ENCODE results near the gene MTRF1.

Gene MTRF1

DNA sequence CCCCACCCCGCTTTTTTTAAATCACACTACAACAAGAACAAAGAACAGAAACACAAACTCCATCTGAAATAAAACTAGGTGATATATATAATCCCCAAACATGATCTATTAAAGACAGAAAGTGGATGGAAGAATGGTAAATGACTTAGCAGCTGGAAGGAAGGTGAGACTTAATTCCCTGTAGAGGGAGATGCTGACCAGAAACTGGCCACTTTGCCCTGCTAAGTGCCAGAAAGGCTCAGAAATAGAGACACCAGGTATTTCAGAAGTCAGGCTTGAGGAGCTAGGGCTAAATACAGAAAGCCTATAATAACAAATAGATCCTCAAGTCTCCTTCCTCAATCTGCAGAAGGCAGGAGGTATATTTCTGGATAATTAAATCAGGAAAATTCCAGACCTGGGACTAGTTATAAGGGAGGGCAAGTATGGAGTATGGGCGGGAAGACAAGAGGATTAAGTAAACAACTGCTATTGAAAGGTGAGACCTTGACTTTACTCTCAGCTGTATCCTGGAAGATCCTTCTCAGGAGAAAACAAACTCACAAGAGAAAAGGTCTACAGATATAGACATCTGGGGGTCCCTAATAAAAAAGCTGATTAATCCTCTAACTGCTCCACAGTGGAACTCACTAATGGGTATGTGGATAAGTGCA, 32.2 kb downstream of the MTRF1 start:
- in situ Hi-C loops (cut with MboI; ENCODE audit: low sequenced_read_pairs), result no loop called here

DNA sequence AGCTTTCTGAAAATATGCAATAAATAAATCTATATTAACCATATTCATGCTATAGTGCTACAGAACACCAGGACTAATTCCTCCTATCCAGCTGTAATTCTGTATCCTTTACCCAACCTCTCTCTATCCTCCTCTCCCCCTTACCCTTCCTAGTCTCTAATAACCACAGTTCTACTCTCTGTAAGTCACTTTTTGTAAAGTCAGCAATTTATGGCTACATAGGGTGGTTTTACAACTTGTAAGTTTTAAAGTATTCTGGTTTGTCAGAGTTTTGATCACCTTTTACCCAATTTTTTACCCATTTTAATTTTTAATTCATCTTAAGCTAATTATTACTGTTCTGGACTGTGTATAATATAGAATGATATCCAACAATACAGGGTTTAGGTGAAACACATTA, 34.0 kb downstream of the MTRF1 start:
- in situ Hi-C loops (cut with MboI; ENCODE audit: low sequenced_read_pairs), result loop anchor here (10.0 kb wide), 1 partner anchor 145 kb away; no protein-coding TSS in a partner anchor

GRCh38 chr13:41224113-41225110, 39.0 kb downstream of the MTRF1 start:
- in situ Hi-C loops (cut with MboI; ENCODE audit: low sequenced_read_pairs), result loop anchor here (10.0 kb wide), 1 partner anchor 140 kb away; no protein-coding TSS in a partner anchor

GRCh38 chr13:41222259-41222852, 41.0 kb downstream of the MTRF1 start:
- in situ Hi-C loops (cut with MboI; ENCODE audit: low sequenced_read_pairs), result loop anchor here (10.0 kb wide), 1 partner anchor 138 kb away; no protein-coding TSS in a partner anchor

GRCh38 chr13:41220401-41220800, 43.0 kb downstream of the MTRF1 start:
- in situ Hi-C loops (cut with MboI; ENCODE audit: low sequenced_read_pairs), result loop anchor here (10.0 kb wide), 1 partner anchor 136 kb away; no protein-coding TSS in a partner anchor

DNA sequence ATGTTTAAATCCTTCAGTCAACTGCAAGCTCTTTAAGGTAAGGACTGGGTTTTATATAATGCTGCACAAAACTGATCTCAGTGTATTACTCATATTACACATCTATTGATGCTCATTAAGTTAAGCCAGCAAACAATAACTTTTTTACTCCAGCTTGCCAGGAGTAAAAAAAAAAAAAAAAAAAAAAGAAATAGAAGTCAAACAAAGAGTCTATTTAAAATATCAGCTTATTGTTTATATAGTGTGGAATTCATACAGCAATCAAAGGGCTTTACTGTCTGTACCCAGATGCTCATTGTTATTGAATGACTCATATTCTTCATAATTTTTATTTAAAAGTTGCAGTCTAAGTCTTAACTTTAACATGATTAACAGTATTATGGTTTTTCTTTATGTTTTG, 47.2 kb downstream of the MTRF1 start:
- in situ Hi-C loops (cut with MboI; ENCODE audit: low sequenced_read_pairs), result no loop called here

GRCh38 chr13:41213919-41214318, 49.5 kb downstream of the MTRF1 start:
- in situ Hi-C loops (cut with MboI; ENCODE audit: low sequenced_read_pairs), result no loop called here

DNA sequence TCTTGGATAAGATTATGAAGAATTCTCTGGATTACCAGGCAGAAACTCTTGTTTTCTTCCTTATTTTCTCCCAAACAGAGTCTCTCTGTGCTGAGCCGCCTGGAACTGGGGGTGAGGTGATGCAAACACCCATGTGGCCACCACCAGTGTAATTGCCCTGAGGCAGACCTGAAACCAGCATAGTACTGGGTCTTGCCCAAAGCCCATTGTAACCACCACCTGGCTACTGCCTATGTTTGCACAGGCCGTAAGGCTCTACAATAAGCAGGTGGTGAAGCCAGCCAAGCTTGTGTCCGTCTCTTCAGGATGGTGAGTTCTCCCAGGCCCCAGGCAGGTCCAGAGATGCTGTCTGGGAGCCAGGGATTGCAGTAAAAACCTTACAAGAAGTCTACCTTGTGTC, 50.1 kb downstream of the MTRF1 start:
- in situ Hi-C loops (cut with MboI; ENCODE audit: low sequenced_read_pairs), result no loop called here

- in situ Hi-C loops (cut with MboI; ENCODE audit: low sequenced_read_pairs), result no loop called here
Observed at GRCh38 chr13:41212881-41213280, 50.5 kb downstream of the MTRF1 start.

DNA sequence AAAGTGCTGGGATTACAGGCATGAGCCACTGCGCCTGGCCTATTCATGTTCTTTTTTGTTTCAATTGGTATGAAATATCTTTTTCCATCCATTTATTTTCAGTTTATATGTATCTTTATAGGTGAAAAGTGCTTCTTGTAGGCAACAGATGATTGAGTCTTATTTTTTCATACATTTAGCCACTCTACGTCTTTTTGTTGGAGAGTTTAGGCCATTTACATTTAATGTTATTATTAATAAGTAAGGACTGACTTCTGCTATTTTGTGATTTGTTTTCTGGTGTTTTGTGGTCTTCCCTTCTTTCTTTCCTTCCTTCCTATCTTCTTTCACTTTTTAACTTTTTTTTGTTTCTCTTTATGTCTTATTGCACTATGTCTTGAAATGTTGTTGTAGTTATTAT, 52.3 kb downstream of the MTRF1 start:
- in situ Hi-C loops (cut with MboI; ENCODE audit: low sequenced_read_pairs), result no loop called here

- in situ Hi-C loops (cut with MboI; ENCODE audit: low sequenced_read_pairs), result no loop called here
Observed at GRCh38 chr13:41206467-41206866, 56.9 kb downstream of the MTRF1 start.

- in situ Hi-C loops (cut with MboI; ENCODE audit: low sequenced_read_pairs), result no loop called here
Observed at GRCh38 chr13:41203810-41204209, 59.6 kb downstream of the MTRF1 start.

DNA sequence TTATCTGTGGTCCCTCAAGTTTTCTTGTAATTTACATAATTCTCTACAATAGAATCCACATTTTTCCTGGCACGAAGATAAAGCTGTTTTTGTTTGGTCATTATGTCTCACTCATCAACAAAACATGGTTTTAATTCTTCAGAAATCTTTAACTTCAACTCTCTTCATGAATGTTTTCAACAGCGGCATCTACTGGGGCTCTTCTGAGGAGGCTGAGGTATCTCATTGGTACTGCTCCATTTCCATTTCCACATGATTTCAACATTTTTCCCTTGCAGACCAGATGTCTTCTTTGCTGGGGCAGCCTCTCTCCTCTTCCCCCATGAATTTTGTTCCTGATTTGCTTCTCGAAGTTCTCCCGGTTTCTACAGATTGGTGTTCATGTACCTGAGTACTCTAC, 63.2 kb downstream of the MTRF1 start:
- in situ Hi-C loops (cut with MboI; ENCODE audit: low sequenced_read_pairs), result no loop called here

DNA sequence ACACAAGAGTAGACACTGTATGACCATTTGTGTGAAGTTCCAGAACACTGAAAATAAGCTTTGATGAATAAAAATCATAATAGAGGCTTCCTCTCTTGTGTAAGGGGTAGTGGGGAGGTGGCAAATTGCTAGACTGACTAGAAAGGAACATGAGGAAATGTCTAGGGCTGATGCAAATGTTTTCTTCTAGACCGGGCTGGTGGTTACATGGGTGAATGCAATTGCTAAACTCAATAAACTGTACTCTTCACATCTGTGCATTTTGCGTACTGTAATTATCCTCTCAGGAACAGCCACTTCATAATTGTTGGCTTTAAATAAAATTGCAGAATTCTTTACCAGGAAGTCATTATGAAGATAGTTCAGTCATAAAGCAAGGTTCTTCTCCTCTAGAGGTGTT, 63.9 kb downstream of the MTRF1 start:
- in situ Hi-C loops (cut with MboI; ENCODE audit: low sequenced_read_pairs), result no loop called here

DNA sequence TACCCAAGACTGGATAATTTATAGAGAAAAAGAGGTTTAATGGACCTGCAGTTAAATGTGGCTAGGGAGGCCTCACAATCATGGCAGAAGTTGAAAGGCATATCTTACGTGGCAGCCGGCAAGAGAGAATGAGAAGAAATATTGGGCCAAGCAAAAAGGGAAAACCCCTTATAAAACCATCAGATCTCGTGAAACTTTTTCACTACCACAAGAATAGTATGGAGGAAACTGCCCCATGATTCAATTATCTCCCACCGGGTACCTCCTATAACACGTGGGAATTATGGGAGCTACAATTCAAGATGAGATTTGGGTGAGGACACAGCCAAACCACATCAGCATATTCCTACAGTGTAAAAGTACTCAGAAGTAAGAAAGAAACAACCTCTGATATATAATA, 64.3 kb downstream of the MTRF1 start:
- in situ Hi-C loops (cut with MboI; ENCODE audit: low sequenced_read_pairs), result no loop called here

DNA sequence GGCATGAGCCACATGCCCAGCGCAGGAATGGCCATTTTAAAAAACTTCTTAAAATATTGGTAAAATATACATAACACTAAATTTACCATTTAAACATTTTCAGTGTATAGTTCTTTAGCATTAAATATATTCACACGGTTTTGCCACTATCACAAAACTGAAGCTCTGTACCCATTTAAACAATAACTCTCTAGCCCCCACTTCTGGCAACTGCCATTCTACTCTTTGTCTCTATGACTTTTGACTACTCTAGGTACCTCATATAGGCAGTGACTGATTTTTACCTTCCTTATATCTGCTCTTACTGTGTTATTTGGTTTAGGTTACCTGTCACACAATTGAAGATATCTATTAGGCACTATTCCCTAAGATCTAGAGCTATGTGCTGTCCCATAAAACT, 66.8 kb downstream of the MTRF1 start:
- in situ Hi-C loops (cut with MboI; ENCODE audit: low sequenced_read_pairs), result no loop called here

GRCh38 chr13:41196011-41196410, 67.4 kb downstream of the MTRF1 start:
- in situ Hi-C loops (cut with MboI; ENCODE audit: low sequenced_read_pairs), result no loop called here

DNA sequence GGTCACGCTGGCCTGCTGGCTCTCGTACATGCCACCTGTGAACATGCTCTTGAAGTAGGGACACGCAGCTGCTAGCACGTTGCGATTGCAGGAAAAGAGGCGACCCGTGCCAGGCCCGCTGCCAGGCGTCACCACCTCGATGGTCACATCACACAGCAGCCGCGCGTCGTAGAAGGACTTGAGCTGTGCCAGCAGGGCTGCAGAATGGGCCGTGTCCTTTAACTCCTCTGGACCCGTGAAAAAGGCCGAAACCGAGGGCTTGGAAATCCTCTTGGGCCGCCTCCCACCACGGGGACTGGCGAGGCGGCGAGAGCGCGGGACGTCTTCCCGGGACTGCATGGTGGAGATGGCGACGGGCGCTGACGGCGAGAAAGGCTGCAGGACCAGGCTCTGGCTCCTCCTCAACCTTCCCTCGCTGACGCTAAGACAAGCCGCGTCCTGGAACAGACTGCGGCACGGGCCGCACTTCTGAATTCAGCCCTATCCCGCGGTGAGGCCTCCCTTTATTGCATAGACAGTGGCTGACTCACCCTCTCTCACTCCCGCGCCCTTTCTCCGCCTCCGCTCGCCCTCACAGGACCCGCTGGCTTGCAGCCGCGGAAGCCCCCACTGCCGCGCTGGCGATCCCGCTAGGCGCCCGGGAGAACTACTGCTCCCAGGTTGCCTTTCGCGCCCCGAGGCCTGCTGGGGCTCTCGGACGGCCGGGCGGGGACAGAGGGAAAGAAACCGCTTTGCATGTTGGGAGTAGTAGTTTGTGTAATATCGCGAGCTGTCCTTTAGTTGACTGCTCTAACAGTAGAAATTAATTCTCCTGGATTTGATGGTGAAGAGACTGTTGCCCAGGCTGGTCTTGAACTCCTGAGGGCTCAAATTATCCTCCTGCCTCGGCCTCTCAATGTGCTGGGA, 69.2 kb downstream of the MTRF1 start, which contains the start of gene KBTBD7:
KBTBD7 (minus strand) TSS at position 651 of the 906 bp plus-strand sequence; CDS start at position 339, 312 bp downstream.
- in situ Hi-C loops (cut with MboI; ENCODE audit: low sequenced_read_pairs), result no loop called here

- in situ Hi-C loops (cut with MboI; ENCODE audit: low sequenced_read_pairs), result no loop called here
Observed at GRCh38 chr13:41193469-41193868, 69.9 kb downstream of the MTRF1 start.

- in situ Hi-C loops (cut with MboI; ENCODE audit: low sequenced_read_pairs), result no loop called here
Observed at GRCh38 chr13:41188584-41188983, 74.8 kb downstream of the MTRF1 start.

Measured in HL-60/S4 (cell line).